Esophagus muscularis mucosa (tissue), 4 donors: ENCODE measurements around the gene PCGF2. TPM values are rescaled to one million over a fixed set of nuclear protein-coding genes. Genes with fewer than 3 reads are reported as not detected.

Source experiments
- DNase-seq: peaks from one replicate; pipeline ENCODE4 v3.0.0-alpha.2; 2017; ENCODE audit errors: extremely low spot score
- H3K27ac ChIP-seq, 4 donors: fragments of 200-600 bp; sonication (generic); replicated peaks in 1 of 4; 1 replicate in 3 of 4; 2 replicates in 1 of 4; pipeline ENCODE4 v1.5.1; 2016 to 2019; ENCODE audit warnings: mild to moderate bottlenecking in 1 of 4
- H3K27me3 ChIP-seq, 4 donors: fragments of 200-600 bp; sonication (generic); one replicate each; pipeline versions ENCODE4 v1.5.1 to v1.6.0; 2016 to 2019
- H3K36me3 ChIP-seq, 4 donors: fragments of 200-600 bp; sonication (generic); one replicate each; pipeline ENCODE4 v1.5.1; 2016 to 2019
- H3K4me1 ChIP-seq, 4 donors: fragments of 200-600 bp; sonication (generic); one replicate each; pipeline ENCODE4 v1.5.1; 2016 to 2019
- H3K4me3 ChIP-seq, 4 donors: fragments of 200-600 bp; sonication (generic); 1 replicate in 2 of 4; 2 replicates in 2 of 4; pipeline ENCODE4 v1.5.1; 2016 to 2019; ENCODE audit warnings: mild to moderate bottlenecking in 4 of 4, moderate library complexity in 1 of 4
- H3K9me3 ChIP-seq, 4 donors: fragments of 200-600 bp; sonication (generic); 1 replicate in 3 of 4; 2 replicates in 1 of 4; pipeline ENCODE4 v1.5.1; 2016 to 2019
- CTCF ChIP-seq, 3 experiments: fragments of 200-600 bp in 2 of 3; fragments of 450-650 bp in 1 of 3; sonication (generic) in 2 of 3; IDR thresholded peaks; one replicate each; pipeline ENCODE4 v1.5.1; 2017 to 2019; ENCODE audit warnings: antibody characterized with exemption in 3 of 3, mild to moderate bottlenecking in 2 of 3, moderate library complexity in 1 of 3
- EP300 ChIP-seq: sonication (generic); formaldehyde crosslinking; IDR thresholded peaks from one replicate; pipeline ENCODE4 v1.6.1; 2017; ENCODE audit warnings: antibody characterized with exemption
- POLR2A ChIP-seq: fragments of 450-650 bp; IDR thresholded peaks from one replicate; pipeline ENCODE4 v1.6.1; 2017; ENCODE audit warnings: antibody characterized with exemption, moderate library complexity, mild to moderate bottlenecking, low read depth
- POLR2AphosphoS5 ChIP-seq, 2 donors: sonication (generic); formaldehyde crosslinking; IDR thresholded peaks; one replicate each; pipeline ENCODE4 v1.6.1; 2017; ENCODE audit warnings: antibody characterized with exemption in 2 of 2
- WGBS: methylation state at CpG from one replicate; pipeline ENCODE4 v1.1.5; 2018; 5-methylcytosine and 5-hydroxymethylcytosine counted together
- intact Hi-C: fragments of 100-400 bp; cut with DNase I; formaldehyde crosslinking; loops from one replicate; pipeline ENCODE4 v1.15.1; 2023
- total RNA-seq, 4 donors: library from RNA; depleted of rRNA; stranded (reverse); fragments of >200 nt; gene quantifications; one replicate each; pipeline versions ENCODE4 v1.1.0 to v1.2.1, GENCODE V29; 2016

PCGF2 gene
- total RNA-seq, 4 donors from 2014 or later: 10.3 to 15.7 (median 12.4) TPM

GRCh38 chr17:38738686-38739085 is 9.4 kb downstream of the PCGF2 start:
- Histone ChIP-seq H3K27me3 (no peaks in the 10 kb centered on the region), H3K36me3 (peaks cover 13 to 64% (median 49%) of the 10 kb centered on the region in 4 donors), H3K9me3 (no peaks in the 10 kb centered on the region), H3K4me3 (no peak overlapping the region), H3K27ac (no peak overlapping the region), H3K4me1 (peaks cover 48 to 58% (median 54%) of the 10 kb centered on the region in 4 donors)
- 93% methylated on average over 16 of the region's 16 CpGs for WGBS
- no peak for DNase-seq
- intact Hi-C loops: loop anchor here (10.0 kb wide), 1 partner anchor 56 kb away; the partner anchor contains the start of gene PIP4K2B
- no peak for TF ChIP-seq POLR2AphosphoS5 (IDR thresholded peaks at IDR 0.05)
- no peak for TF ChIP-seq EP300
- TF ChIP-seq POLR2A: no peak
- TF ChIP-seq CTCF (IDR thresholded peaks at IDR 0.05): no peak

GRCh38 chr17:38738007-38738662 is 10.0 kb downstream of the PCGF2 start:
- intact Hi-C loops: loop anchor here (10.0 kb wide), 1 partner anchor 57 kb away; the partner anchor contains the start of gene PIP4K2B

GRCh38 chr17:38735161-38735997 is 12.8 kb downstream of the PCGF2 start:
- peak overlapping the region in 2 of 4 donors; percentile 8 to 10 for H3K27ac ChIP-seq
- H3K4me3 ChIP-seq: no peak overlapping the region
- H3K36me3 ChIP-seq: peaks cover 19 to 85% (median 64%) of the 10 kb centered on the region in 4 donors
- DNase-seq: no peak
- 54% methylated on average over 22 of the region's 23 CpGs for WGBS
- no peaks in the 10 kb centered on the region for H3K27me3 ChIP-seq
- peaks cover 47 to 58% (median 52%) of the 10 kb centered on the region in 4 donors for H3K4me1 ChIP-seq
- no peaks in the 10 kb centered on the region for H3K9me3 ChIP-seq
- intact Hi-C loops: loop anchor here (1.0 to 10.0 kb wide), 2 partner anchors 58 to 59 kb away; partner anchors contain the start of gene PIP4K2B
- TF ChIP-seq CTCF (IDR thresholded peaks at IDR 0.05) (peak; percentile 94 to 97 (median 95)), EP300 (no peak)

More at GRCh38 chr17:38738007-38738662, 10.0 kb downstream of the PCGF2 start:
- no peak for DNase-seq
- Histone ChIP-seq H3K9me3 (no peaks in the 10 kb centered on the region), H3K27me3 (no peaks in the 10 kb centered on the region), H3K4me1 (peaks cover 48 to 58% (median 53%) of the 10 kb centered on the region in 4 donors), H3K4me3 (no peak overlapping the region), H3K36me3 (peaks cover 18 to 70% (median 55%) of the 10 kb centered on the region in 4 donors), H3K27ac (no peak overlapping the region)
- TF ChIP-seq POLR2AphosphoS5 (IDR thresholded peaks at IDR 0.05) (no peak), EP300 (no peak), POLR2A (no peak), CTCF (IDR thresholded peaks at IDR 0.05) (no peak)
- 88% methylated on average over 14 of the region's 14 CpGs for WGBS

- H3K4me3 ChIP-seq: no peak overlapping the region
- H3K27ac ChIP-seq: peak overlapping the region in 1 of 4 donors; percentile 14
- TF ChIP-seq EP300 (no peak), CTCF (IDR thresholded peaks at IDR 0.05) (peak in 1 of 3 experiments; percentile 16)
- peaks cover 19 to 74% (median 55%) of the 10 kb centered on the region in 4 donors for H3K36me3 ChIP-seq
- DNase-seq: no peak
- 44% methylated on average over 9 of the region's 15 CpGs for WGBS
- intact Hi-C loops: loop anchor here (5.0 to 10.0 kb wide), 2 partner anchors 42 to 61 kb away; partner anchors contain the start of gene PIP4K2B
- H3K4me1 ChIP-seq: peaks cover 50 to 61% (median 56%) of the 10 kb centered on the region in 4 donors
- no peaks in the 10 kb centered on the region for H3K27me3 ChIP-seq
- no peaks in the 10 kb centered on the region for H3K9me3 ChIP-seq
These were observed 13.9 kb downstream of the PCGF2 start for GRCh38 chr17:38733982-38734973.
